ENCODE results near the gene ERC2.

Gene ERC2

DNA sequence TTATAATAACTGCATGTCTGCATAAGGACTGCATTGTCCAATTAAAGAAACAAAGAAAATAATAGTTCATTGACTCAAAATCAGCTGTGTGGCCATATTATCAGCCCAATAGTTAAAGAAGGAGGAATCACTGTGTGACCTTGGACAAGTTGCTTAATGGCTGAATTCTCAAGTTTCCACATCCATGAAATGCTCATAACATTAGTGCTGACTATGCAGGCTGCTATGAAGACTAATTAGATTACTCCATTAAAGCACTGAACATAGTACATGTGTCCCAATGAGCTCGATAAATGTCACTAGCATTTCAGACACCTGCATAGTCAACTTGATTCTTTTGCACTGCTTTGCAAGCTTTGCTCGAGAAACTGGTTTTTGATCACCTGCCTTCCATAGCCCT, 870.0 kb downstream of the ERC2 start:
- DNase-seq = no peak

DNA sequence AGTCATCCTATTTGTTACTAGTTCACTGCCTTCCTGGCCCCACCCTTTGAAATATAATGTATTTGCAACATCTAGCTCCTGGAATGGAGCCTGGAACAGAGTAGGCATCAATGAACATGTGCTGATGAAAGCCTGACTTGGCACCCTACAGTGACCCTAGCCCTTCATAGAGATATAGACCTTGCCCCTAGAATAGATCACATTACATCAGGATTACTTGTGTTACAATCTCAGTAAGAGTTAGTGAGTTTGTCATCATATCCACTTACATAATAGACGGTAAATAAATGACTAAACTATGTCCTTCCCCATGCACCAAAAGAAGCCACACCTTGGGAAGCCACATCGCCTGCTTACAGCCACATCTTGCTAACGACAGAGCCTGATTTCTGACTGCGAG, 870.6 kb downstream of the ERC2 start:
- no peak for DNase-seq

GRCh38 chr3:55596212-55596611, 872.1 kb downstream of the ERC2 start:
- DNase-seq = no peak

GRCh38 chr3:55595420-55595819, 872.8 kb downstream of the ERC2 start:
- no peak for DNase-seq

GRCh38 chr3:55592572-55592971, 875.7 kb downstream of the ERC2 start:
- DNase-seq = no peak

DNA sequence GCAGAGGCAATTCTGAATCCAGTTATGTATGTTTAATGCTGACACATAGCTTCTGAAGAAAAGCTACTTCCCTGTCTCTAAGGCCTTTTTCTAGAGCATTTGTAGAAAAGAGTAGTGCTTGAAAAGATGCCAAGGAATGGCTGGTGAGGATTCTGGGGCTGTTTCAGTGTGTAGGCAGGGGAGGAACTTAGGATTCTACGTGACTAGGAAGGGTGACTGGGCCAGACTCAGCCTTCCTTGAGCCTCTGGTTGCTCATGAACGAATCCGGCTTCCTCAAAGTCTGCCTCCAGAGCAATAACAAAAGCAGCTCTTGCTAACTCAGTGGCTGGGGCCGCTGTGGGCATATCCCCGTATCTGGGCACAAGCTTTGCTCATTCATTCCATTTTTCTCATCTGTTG, 876.4 kb downstream of the ERC2 start:
- no peak for DNase-seq

DNA sequence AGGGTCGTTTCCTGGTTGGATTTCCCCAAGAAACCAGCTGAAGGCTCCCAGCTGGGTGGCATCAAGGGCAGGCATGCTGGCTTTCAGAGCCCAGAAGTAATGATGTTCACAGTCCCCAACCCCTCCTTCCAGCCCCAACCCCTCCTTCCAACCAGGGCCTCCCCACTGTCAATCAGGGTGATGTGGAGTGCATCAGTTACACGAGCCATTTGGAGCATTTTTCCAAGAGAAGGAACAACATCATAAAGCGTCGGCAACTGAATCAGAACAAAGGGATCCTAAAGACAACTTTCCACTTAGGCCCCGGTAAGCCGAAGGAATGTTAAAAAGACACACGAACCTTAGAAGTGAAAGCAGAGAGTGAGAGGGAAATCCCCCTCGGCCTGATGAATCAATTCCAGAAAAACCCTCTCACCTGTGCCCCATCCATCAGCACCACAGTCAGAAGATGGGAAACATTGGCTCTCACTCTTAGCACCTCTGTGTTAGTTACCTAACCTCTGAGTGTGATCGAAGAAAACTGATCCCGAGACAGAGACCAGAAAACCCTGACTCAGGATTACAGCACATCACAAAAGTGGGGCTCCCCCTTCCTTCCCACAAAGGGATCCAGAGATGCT, 880.0 kb downstream of the ERC2 start:
- DNase-seq = no peak

DNA sequence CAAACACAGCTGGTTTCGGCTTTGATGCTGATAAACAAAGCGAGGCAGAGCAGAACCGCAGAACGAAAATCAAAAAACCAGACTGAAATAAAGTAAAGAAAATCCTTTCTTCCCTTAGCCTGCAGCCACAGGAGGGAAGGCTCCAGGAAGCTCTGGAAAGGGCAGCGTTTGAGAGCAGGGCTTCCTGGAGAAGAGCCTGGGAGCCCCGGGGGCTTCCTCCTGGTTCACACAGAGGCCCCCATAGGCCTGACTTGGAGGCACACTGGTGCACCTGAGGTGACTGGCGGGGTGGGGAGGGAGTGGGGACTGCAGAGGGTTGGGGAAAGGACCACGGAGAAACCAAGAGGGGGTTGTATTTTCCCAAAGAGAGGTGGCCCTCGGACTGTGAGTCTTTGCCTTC, 882.4 kb downstream of the ERC2 start:
- DNase-seq = no peak

DNA sequence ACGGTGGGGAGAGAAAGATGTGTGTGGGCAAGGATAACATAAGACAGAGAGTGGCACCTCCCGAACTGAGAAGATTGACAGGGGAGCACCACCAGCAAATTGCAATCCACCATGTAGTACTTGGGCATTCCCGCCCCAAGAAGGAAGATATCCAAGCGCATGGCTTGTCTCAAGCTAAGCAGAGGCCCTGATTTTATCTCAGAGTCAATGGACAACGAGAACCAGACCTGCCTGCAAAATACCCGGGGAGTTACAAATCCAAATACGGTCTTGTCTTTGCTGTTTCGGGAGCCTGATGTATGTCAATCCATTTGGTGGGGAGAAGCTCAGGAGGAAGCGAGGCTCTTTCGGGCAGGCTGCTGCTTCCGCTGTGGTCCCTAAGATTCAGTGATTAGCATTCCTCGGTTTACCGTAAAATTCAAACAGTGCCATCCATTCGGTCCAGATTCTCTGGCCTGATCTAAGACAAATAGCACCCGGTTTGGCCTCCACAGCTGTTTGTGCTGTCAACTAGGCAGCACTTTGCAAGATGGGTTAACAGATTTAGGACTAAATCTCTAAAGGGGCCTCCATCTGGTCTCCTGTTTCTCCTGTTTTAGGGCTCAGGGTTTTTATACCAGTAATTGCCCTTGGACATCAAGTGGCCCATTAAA, 883.4 kb downstream of the ERC2 start:
- DNase-seq = no peak

DNA sequence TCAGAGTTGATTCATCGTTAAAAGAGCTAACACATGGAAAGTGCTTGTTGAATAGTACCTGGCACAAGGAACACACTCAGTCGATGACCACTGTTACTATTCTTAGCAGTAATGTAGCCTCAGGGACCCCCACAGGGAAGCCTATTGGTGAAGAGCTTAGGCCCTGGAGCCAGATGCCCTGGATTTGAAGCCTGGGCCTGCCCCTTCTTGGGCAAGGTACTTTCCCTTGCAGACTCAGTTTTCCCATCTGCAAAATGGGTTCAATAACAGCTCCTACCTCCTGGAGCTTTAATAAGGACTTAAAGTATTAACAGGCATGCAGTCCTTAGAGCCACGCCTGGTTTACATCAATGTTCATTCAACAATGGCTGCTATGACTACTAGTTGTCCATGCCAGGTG, 884.2 kb downstream of the ERC2 start:
- DNase-seq = no peak

DNA sequence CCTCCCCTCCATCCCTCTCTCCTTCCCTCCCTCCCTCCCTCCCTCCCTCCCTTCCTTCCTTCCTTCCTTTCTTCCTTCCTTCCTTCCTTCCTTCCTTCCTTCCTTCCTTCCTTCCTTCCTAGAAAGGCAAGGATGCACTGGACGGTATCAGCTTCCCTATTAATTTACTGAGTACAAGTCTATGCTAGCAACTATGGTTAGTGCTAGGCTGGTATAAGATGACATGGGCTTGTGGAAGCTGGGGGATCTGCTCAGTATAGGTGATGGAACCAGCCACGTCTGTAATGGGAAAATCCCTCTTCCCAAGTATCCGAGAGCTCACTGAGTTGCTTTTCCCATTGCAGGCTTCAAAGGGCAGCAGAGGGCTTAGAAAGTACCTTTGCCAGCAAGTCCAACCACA, 884.8 kb downstream of the ERC2 start:
- DNase-seq = no peak

DNA sequence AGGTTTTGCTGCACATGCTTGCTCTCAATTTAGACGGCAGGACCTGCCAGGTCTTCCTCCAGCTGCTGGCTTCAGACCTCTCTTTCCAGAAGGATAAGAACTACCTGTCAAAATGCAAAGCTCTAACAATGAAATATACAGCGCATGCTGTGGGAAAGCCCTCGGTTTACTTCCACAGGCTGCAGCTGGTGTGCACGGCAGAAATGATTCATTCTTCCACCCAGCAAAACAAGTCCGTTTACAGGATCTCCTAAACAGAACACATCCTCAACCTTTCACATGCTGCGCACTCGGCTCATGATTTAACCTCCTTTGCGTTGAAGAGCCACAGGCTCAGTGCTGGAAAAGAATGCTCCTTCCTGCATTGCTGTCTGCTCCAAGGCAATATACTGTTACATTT, 888.8 kb downstream of the ERC2 start:
- no peak for DNase-seq

- no peak for DNase-seq
These were observed 891.5 kb downstream of the ERC2 start for GRCh38 chr3:55576621-55577388.

DNA sequence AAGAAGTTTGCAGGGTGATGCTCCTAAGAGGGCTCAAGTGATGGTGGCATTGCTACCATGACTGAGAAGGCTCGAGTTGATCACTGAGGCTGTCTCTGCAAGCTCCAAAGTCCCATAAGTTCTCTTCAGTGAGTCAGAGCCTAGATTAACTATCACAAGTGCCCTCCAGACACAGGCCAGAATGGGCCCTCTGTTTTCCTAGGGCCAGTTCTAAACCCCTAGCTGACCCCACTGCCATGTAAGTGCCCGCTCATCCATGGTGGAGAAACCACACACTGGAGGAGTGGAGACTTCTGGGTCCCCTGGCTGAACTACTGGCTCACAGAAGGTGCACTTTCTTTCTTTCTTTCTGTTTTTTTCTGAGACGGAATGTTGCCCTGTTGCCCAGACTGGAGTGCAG, 893.6 kb downstream of the ERC2 start:
- no peak for DNase-seq

- DNase-seq = no peak
These were observed 895.5 kb downstream of the ERC2 start for GRCh38 chr3:55572816-55573215.

GRCh38 chr3:55571913-55572312, 896.4 kb downstream of the ERC2 start:
- no peak for DNase-seq

GRCh38 chr3:55571216-55571813, 897.0 kb downstream of the ERC2 start:
- DNase-seq = no peak

GRCh38 chr3:55570271-55570711, 898.0 kb downstream of the ERC2 start:
- DNase-seq = no peak

DNA sequence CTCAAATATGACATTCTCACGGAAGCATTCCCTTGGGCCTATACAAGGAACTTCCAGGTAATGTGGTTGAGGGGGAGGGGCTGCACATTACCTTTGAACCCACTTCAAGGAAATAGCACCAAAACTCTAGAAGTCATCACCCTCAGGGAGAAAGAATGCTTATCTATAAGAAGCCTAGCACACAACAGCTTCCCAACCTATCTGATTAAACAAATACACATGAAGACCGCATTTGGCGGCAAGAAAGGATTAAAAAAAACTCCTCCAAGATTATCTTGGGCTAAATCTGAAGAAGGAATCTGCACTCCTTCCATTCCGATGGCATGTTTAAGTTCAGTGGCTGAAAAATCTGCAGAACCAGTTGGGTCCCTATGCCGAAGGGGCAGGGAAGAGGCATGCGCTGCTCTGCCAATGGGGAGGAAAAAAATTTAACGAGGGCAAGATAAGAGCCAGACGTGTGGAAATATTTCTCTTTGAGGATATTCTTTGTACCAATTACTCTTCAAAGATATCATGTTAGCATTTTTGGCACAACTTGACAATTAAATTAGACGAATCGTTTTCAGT, 899.2 kb downstream of the ERC2 start:
- DNase-seq = no peak

DNA sequence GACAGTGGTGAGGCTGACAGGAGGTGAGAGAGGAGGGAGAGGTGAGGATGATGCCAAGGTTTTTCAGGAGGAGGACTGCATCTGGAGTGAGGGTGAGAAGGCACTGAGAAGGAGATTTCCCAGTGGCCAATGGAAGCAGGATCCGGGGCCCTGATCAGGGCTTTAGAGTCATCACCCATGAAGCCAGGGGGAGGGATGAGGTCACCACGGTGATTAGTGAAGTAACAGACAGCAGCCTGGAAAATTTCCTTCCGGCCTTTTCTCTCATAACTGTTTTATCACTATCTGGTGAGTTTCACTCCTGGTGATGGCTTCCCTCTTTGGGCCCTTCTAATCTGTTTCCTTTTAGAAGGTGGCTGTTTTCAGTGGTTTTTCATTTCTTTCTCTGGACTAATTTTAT, 900.7 kb downstream of the ERC2 start:
- no peak for DNase-seq

GRCh38 chr3:55567121-55567520, 901.1 kb downstream of the ERC2 start:
- DNase-seq = no peak

DNA sequence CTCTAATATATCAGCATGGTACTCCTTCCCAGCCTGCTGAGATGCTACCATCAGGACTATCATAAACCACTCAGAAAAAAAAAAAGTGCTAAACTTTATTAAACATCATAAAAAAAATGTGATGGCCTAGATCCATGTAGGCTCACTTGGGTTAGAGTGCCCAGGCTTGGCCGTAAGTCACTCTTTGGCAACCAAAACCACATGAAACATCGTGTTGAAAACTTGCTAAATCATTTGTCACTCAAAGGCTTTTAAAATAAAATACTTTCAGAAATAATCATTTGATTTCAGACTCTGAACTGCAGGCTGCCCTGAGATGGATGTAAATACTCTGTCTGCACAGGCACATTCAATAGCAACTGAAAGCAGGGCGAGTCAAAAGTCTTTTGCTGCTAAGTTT, 902.7 kb downstream of the ERC2 start:
- DNase-seq = no peak

- DNase-seq = no peak
These were observed 903.5 kb downstream of the ERC2 start for GRCh38 chr3:55564726-55565125.

DNA sequence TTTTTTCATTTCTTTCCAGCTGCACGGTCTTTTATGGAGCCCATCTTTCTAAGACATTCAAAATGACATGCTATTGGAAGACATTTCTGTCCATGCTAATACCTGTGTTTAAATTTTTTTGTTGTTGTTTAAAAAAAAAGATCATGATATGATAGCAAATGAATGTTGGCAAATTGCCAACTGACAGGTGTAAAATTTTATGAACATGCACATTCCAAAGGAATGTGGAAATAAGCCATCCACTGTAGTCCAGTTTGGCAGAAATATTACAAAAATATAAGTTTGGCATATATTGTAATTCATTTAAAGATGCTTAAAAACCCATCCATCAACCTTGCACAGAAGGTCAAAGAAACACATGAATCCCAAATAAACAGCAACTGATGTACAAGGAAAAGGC, 905.6 kb downstream of the ERC2 start:
- DNase-seq = no peak

All from stimulated activated CD4-positive, alpha-beta T cell treated with anti-CD3 and anti-CD28 coated beads, Interleukin-2, amount 100 ng/mL, for 24 hours (primary cell).